ENCODE measurements around the gene ATF1. TPM values are rescaled to one million over a fixed set of nuclear protein-coding genes. Genes with fewer than 3 reads are reported as not detected.
A peak's percentile ranks its signal among the peaks of the same experiment; 100 is the strongest.

The ATF1 gene
- total RNA-seq, result 10 to 100 TPM in 4 of 5 donors, under 1 TPM in 1; 0.58 to 42.0 (median 14.7) TPM
- 10 to 100 TPM in 2 of 3 donors, 1 to 10 TPM in 1; 7.6 to 17.4 (median 13.3) TPM for polyA plus RNA-seq
- long read RNA-seq, donor 1, partial matches to known transcripts, result 0 of 1 reads
- long read RNA-seq, donor 1, other reads (novel, unspliced or antisense), result 0 of 1 reads
- long read RNA-seq, donor 2, partial matches to known transcripts, result 0 of 1 reads
- long read RNA-seq, donor 2, other reads (novel, unspliced or antisense), result 0 of 1 reads
- long read RNA-seq, donor 3, partial matches to known transcripts, result 0 of 5 reads
- long read RNA-seq, donor 3, other reads (novel, unspliced or antisense), result 0 of 5 reads
- long read RNA-seq, donor 4, partial matches to known transcripts, result 0 of 1 reads
- long read RNA-seq, donor 4, other reads (novel, unspliced or antisense), result 0 of 1 reads
- long read RNA-seq, donor 5, transcript ATF1-201 (7 exons, 2,181 nt), result major isoform, 5 of 5 reads
- long read RNA-seq, donor 5, partial matches to known transcripts, result 0 of 5 reads
- long read RNA-seq, donor 5, other reads (novel, unspliced or antisense), result 0 of 5 reads
- long read RNA-seq, donor 6, transcript ATF1-201 (7 exons, 2,181 nt), result major isoform, 8 of 8 reads
- long read RNA-seq, donor 6, partial matches to known transcripts, result 0 of 8 reads
- long read RNA-seq, donor 6, other reads (novel, unspliced or antisense), result 0 of 8 reads
- long read RNA-seq, donor 7, transcript ATF1-201 (7 exons, 2,181 nt), result major isoform, 5 of 5 reads
- long read RNA-seq, donor 7, partial matches to known transcripts, result 0 of 5 reads
- long read RNA-seq, donor 7, other reads (novel, unspliced or antisense), result 0 of 5 reads
- long read RNA-seq, donor 8, transcript ATF1-201 (7 exons, 2,181 nt), result major isoform, 5 of 5 reads
- long read RNA-seq, donor 8, partial matches to known transcripts, result 0 of 5 reads
- long read RNA-seq, donor 8, other reads (novel, unspliced or antisense), result 0 of 5 reads
- long read RNA-seq, donor 9, result 0 reads
- long read RNA-seq, donor 10, partial matches to known transcripts, result 0 of 1 reads
- long read RNA-seq, donor 10, other reads (novel, unspliced or antisense), result 0 of 1 reads

GRCh38 chr12:50763639-50764285 is at the start of gene ATF1:
Gene ATF1, plus strand, starts transcription at chr12:50764101. Its CDS starts 16,045 bp downstream, at chr12:50780146.
- peak within 1 kb of the TSS; percentile 94 to 99 (median 98) for H3K27ac ChIP-seq
- H3K36me3 ChIP-seq, result no peaks in the 10 kb centered on the region
- intact Hi-C loops (cut with DNase I; ENCODE audit: low total_unique reads), result no loop called here
- peaks cover 30 to 54% (median 42%) of the 10 kb centered on the region in 4 donors for H3K4me1 ChIP-seq
- peak within 1 kb of the TSS; percentile 92 to 99 (median 98) for H3K4me3 ChIP-seq
- peak; percentile 92 to 98 for DNase-seq
- H3K9me3 ChIP-seq, result no peaks in the 10 kb centered on the region
- H3K27me3 ChIP-seq, result no peaks in the 10 kb centered on the region
- TF ChIP-seq POLR2AphosphoS5 (IDR thresholded peaks at IDR 0.05) (peak; percentile 88 to 98 (median 94)), POLR2A (IDR thresholded peaks at IDR 0.05) (peak in 2 of 4 donors; percentile 26 to 33), CTCF (IDR thresholded peaks at IDR 0.05) (no peak)
- WGBS, 5 donors, result 0 to 1% (median 0%) methylated on average over 36 to 51 of the region's 51 CpGs

- WGBS, 5 donors, result 38 to 63% (median 42%) methylated on average over 2 of the region's 2 CpGs
- Histone ChIP-seq H3K36me3 (peaks cover 34 to 96% (median 89%) of the 10 kb centered on the region in 4 donors), H3K9me3 (no peaks in the 10 kb centered on the region), H3K27ac (no peak overlapping the region), H3K4me1 (peaks cover 0 to 4% (median 0%) of the 10 kb centered on the region in 4 donors), H3K27me3 (no peaks in the 10 kb centered on the region), H3K4me3 (no peak overlapping the region)
- peak; percentile 9 to 59 for DNase-seq
- intact Hi-C loops (cut with DNase I; ENCODE audit: low total_unique reads), result no loop called here
- TF ChIP-seq EP300 (IDR thresholded peaks at IDR 0.05), result no peak
- no peak for TF ChIP-seq CTCF (IDR thresholded peaks at IDR 0.05)
- no peak for TF ChIP-seq POLR2AphosphoS5 (IDR thresholded peaks at IDR 0.05)
- TF ChIP-seq POLR2A (IDR thresholded peaks at IDR 0.05), result no peak
Measured at GRCh38 chr12:50715174-50715573, 48.7 kb upstream of the ATF1 start.

- WGBS, 5 donors, result 90 to 100% (median 96%) methylated on average over 2 of the region's 2 CpGs
- intact Hi-C loops (cut with DNase I; ENCODE audit: low total_unique reads), result no loop called here
- Histone ChIP-seq H3K27me3 (no peaks in the 10 kb centered on the region), H3K4me1 (peaks cover 0 to 4% (median 0%) of the 10 kb centered on the region in 4 donors), H3K9me3 (no peaks in the 10 kb centered on the region), H3K36me3 (peaks cover 40 to 100% (median 93%) of the 10 kb centered on the region in 4 donors), H3K4me3 (no peak overlapping the region), H3K27ac (no peak overlapping the region)
- TF ChIP-seq CTCF (IDR thresholded peaks at IDR 0.05) (no peak), POLR2AphosphoS5 (IDR thresholded peaks at IDR 0.05) (no peak), POLR2A (IDR thresholded peaks at IDR 0.05) (no peak), EP300 (IDR thresholded peaks at IDR 0.05) (no peak)
- DNase-seq, result no peak
Measured at GRCh38 chr12:50718760-50719159, 45.1 kb upstream of the ATF1 start.

All from stomach (tissue), 19 donors.